ENCODE results near the gene OSBPL7.
"Not testable (repeated sequence)": the region's sequence is repeated elsewhere in the genome, so short reads cannot be mapped to it uniquely, and the experiment has no call there.

OSBPL7 gene

DNA sequence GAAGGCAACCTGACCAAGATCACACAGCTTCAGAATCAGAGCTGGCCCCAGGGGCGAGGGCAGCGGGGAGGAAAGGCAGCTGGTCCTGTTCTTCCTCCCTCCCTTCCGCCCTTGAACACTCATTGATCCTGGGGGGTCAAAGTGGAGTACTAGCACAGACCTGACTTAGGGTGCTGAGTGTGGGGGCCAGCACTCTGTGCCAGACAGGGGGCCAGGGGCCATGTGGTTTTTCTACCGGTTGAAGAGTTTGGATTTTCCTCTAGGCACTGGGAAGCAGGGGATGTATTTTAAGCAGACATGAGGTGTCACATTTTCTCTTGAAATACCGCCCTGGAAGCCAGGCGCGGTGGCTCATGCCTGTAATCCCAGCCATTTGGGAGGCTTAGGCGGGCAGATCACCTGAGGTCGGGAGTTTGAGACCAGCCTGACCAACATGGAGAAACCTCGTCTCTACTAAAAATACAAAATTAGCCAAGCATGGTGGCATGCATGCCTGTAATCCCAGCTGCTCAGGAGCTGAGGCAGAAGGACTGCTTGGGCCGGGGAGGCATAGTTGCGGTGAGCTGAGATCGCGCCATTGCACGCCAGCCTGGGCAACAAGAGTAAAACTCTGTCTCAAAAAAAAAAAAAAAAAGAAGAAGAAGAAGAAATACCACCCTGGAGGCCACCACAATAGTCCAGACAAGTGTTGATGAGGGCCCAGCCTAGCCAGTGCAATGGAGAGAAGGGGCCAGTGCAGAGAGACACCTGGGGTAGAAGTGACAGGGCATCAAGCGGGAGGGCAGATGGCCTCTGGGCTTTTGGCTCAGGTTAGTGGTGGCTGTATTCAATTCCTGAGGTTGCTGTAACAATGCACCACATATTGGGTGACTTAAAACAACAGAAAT is 15.3 kb downstream of the OSBPL7 start:
- DNase-seq (ENCODE audit: low spot score), result no peak

DNA sequence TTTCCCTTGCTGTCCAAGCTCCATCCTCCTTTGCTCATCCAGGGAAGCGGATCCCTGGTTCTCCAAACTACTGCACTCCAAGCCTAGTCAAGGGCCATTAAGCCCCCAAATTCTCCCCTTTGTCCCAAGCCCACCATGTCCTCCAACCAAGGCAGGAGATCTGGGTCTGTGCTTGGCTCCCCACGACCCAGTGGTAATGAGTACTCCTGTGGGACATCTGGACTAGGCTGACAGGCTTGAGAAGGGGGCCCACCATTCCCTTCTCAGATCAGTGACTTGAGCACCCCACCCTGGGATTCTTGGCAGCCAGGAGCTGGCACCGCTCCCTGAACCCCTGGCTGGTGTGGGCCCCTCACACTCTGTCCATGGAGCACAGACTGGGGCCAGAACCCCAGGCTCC is 17.1 kb downstream of the OSBPL7 start:
- DNase-seq (ENCODE audit: low spot score), result no peak

DNA sequence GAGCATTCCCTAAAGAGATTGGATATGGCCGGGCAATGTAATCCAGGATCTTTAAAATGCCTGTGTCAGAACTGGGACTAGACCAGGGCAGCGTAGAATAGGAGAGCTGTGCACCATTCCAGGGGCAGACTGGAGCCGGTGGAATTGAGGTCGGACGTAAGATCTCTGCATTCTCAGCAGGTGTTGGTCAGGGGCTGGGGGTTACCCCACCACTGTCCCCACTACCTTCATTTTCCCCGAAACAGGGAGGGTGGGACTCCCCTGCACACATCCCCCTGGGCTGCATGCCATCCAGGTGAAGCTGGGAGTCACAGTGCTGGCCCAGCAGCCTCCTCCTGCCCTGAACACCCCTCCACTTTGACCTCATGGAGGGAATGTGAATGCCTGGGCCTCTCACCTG is 17.8 kb downstream of the OSBPL7 start:
- DNase-seq (ENCODE audit: low spot score), result no peak

DNA sequence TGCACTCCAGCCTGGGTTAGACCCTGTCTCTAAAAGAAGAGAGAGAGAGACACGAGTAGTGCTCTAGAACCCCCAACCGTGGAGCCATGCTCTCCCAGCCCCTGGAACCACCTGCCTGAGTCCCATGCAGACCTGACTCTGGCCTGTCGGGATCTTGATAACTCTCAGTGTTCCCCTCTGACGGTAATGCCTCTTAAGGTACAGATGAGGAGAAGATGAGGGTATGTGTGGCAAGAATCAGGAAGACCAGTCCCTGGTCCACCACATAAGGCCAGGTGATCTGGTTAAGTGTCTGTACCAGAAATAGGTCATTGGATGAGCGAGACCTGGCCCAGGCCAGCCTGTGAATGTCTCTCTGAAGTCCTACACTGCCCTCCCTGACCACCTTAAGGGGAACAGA is 18.4 kb downstream of the OSBPL7 start:
- DNase-seq (ENCODE audit: low spot score), result no peak

DNA sequence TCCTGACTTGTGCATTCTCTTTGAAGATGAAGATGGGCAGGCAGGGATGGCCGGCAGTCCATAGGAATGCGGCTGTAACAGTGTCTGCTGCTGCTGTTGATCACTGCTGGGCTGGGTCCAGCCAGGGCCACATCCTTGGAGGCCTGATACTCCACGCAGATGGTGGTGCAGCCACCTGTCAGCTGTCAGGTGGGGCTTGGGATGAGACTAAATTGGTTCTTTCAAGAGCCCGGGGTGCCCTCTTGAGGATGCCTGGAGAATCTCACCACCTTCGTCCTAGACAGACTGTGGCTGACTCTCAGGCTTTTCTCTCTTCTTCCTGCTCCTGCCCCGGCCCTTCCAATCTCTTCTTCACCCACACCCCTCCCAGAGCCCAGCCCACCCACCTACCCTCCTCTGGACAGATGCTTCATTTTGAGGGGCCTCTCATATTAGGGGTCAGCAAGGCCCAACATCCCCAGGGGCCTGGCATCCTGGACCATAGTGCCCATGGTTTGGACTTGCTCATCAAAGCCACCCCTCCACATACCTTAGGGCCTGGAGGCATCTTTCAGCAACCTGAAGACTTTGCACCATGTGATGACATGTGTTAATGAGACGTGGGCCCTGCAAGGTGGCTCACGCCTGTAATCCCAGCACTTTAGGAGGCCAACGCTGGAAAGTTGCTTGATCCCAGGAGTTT is 19.1 kb downstream of the OSBPL7 start:
- DNase-seq (ENCODE audit: low spot score), result no peak

DNA sequence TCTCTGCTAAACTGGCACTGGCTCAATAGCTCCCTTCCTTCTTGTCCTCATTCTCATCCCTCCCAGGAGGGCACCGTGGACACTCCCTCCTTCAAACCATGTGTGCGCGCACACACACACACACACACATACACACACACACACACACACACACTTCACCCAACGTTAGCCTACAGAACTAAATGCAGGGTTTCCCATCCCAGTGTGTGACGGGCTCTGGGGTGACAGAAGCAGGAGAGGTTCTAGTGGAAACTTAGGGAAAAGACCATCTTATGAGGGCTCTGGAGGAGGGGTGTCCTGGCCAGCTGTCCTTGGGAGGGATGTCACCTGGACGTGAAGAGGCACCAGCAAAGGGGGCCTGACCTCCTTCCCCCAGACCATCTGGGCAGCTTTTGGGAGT is 19.7 kb downstream of the OSBPL7 start:
- DNase-seq (ENCODE audit: low spot score), result no peak

DNA sequence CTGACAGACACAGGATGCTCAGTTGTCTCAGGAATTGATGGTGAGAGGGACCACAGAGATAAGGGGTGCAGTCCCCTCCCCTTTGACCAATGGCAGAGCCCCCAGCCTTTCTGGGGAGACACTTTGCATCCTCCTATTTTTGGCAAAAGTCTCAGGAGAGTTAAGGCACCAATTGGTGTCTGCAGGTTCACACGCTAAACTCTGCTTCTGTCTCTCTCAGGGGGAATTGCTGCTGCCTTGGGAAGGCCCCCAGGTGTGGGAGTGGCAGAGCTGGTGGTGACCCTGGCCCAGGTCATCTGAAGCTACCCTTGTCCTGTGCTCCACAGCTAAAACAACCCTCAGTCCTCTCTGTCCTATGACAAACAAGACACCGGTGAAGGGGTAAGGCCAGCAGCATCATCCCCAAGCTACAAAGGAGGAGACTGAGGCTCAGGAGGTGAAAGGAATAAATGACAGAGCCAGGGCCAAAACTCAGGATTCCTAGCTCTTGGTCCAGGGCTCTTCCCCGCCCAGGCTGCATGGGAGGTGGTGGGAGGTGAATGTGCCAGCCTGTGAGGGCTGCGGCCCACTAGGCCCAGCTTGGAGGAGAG is 20.3 kb downstream of the OSBPL7 start:
- DNase-seq (ENCODE audit: low spot score), result no peak

DNA sequence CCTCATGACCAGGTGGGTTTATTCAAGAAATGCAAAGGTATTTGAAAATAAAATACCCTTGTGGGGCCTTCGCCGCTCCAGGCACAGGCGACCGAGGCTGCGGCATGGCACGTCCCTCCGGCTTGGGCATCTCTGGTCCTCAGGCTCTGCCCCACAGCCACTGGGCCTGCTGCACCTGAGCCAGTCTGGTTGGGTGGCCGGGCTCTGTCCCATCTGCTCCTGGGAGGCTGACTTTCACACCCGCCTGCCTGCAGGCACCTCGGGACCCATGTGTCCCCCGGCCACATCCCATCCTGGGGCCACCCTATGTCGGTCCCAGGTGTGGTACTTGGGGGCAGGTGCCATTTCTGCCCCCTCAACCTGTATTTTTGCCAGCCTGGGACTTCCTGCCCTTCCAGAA is 20.9 kb downstream of the OSBPL7 start:
- DNase-seq (ENCODE audit: low spot score), result no peak

DNA sequence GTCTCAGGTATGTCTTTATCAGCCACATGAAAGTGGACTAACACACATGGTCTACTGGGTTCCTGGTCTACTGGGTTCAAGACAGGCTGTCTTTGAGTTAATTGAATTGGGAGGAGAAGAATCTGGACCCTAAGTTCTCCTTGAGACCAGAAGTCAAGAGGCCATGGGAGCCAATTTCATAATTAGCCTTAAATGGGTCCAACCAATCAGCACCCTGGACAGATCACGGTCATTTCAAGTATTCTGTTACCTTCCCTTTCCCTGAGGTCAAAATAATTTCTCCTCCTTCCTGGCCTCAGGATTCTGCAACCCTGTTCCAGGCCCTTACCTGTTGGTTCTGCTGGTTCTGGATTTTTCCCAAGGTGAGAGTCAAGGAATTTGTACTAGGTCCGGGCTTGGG is 23.8 kb downstream of the OSBPL7 start:
- no peak for DNase-seq (ENCODE audit: low spot score)

DNA sequence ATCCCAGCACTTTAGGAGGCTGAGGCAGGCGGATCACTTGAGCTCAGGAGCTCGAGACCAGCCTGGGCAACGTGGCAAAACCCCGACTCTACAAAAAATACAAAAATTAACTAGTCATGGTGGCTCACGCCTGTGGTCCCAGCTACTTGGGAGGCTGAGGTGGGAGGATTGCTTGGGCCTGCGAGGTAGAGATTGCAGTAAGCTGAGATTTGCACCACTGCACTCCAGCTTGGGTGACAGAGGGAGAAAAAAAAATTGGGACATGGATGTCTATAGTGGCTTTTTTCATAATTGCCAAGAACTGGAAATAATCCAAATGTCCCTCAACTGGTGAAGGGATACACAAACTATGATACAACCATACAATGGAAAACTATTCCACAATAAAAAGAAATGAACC is 28.6 kb downstream of the OSBPL7 start:
- DNase-seq (ENCODE audit: low spot score), result no peak

DNA sequence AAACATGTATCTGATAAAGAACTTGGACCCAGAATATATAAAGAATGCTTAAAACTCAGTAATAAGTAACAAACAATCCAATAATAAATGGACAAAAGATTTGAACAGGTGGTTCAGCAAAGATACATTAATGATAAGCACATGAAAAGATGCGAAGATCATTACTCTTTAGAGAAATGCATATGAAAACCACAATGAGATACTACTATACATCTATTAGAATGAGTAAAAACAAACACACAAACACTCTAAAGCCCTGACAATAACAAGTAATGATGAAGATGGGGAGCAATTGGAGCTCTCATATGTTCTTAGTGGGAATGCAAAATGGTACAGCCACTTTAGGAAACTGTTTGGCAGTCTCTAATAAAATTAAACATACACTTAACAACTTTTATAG is 29.1 kb downstream of the OSBPL7 start:
- no peak for DNase-seq (ENCODE audit: low spot score)

DNA sequence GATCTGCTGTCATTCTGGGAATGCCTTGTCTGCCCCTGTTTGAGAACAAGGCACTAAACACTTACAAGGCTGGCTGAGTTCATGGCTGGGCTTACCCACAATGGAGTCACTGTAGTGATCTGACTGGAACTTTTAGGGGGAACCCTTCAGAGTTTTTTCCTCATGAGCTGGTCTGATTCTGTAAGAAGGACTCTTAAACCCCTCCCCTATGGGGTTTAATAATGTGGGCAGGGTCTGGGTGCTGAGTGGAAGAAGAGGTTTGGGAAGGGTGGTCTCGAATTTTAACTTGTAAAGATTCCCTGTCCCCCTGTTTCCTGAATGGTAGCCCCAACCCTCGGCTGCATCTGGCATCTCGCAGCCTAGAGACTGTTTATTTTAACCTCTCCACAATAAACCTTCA is 30.6 kb downstream of the OSBPL7 start:
- DNase-seq (ENCODE audit: low spot score), result no peak

DNA sequence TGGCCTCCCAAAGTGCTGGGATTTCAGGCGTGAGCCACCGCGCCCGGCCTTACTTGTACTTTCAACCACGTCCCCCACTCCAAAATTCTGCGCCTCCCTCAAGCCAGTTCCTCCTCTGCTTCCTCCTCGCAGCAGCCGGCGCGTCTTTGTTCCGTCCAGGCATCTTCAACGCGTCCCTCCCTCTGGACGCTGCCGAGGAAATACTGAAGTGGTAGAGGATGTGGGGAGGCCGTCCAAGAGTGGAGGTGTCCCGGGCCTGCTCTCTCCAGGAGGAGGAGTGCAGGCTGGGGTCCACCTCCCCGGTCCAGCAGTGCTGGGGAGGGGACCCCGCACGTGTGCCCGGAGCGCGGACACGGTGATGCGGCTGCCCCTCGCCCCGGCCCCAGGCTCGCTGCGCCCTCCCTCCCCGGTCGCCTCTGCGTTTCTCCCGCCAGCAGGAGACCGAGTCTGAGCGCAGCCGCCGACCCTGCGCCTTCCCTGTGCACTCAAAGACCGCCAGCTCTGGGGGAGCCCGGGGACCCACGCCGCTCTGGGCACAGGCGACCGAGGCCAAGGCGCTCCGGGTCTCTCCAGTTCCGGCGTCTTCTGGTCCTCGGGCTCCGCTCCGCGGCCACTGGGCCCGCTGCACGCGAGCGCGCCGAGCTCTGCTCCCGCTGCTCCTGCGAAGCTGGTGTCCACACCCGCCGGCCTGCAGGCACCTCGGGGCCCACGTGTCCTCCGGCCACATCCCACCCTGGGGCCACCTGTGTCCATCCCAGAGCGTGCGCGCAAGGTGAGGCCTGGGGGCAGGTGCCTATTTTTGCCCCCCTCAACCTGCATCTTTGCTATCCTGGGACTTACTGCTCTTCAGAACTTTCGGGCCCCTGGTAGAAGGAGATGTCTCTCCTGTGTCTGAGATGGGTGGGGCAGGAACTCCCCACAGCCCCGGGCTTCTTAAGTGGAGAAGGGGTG is 31.7 kb downstream of the OSBPL7 start:
- peak; percentile 23 for DNase-seq (ENCODE audit: low spot score)

DNA sequence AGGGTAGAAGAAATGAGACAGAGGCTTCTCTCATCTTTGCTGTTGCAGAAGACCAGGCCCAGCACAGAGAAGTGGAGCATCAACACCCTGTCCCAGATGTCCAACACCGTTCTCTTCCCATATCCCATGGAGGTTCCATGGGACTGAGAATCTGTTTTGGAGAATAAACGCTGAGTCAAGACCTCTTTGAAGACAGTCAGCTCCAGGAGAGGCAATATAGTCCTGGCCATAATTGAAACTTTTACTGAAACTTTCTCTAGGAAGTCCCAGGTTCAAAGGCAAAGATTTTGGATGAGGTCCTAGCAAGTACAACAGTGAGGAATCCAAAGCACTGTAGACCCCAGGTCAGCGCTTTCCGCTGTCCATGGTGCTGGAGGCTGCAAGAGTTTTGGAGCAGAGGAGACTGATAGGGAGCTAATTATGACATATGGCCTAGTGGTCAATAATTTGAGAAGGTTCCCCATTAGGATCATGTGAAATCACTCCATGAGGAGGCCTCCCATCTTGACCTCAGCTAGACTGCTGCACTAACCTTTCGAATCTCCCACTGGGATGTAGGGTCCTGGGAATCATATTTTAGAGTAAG is 36.0 kb downstream of the OSBPL7 start:
- no peak for DNase-seq (ENCODE audit: low spot score)

DNA sequence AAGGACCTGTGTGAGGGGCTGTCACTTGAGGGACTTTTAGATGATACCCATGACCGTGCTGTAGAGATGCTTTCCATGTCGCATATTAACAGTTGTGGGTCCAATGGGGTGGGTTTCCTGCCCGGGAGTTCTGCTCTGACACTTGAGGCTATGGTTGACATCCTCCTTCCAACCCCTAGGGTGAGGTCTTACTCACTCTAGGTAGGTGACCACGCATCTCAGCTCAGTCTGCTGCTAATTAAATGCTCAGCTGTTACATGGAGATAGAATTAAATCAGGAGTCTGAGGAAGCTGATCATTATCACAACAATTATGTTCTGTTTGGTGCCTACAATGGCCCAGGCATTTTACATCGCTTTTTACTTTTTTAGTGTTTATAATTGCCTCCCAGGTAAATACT is 40.2 kb downstream of the OSBPL7 start:
- no peak for DNase-seq (ENCODE audit: low spot score)

DNA sequence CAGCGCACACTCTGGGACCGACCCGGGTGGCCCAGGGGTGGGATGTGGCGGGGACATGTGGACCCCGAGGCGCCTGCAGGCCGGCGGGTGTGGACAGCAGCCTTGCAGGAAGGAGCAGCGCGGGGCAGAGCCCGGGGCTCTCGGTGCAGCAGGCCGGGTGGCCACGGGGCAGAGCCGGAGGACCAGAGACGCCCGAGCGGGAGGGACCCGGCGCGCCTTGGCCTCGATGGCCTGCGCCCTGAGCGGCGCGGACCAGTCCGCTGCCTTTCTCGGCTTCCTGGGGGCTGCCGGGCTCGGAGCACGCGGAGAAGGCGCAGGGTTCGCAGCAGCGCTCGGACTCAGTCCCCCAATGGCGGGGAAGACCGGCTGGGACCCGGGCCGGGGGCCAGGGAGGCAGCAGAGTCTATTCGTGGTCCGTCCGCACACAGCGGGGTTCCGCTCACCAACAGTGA is 43.4 kb downstream of the OSBPL7 start:
- DNase-seq (ENCODE audit: low spot score), result no peak

DNA sequence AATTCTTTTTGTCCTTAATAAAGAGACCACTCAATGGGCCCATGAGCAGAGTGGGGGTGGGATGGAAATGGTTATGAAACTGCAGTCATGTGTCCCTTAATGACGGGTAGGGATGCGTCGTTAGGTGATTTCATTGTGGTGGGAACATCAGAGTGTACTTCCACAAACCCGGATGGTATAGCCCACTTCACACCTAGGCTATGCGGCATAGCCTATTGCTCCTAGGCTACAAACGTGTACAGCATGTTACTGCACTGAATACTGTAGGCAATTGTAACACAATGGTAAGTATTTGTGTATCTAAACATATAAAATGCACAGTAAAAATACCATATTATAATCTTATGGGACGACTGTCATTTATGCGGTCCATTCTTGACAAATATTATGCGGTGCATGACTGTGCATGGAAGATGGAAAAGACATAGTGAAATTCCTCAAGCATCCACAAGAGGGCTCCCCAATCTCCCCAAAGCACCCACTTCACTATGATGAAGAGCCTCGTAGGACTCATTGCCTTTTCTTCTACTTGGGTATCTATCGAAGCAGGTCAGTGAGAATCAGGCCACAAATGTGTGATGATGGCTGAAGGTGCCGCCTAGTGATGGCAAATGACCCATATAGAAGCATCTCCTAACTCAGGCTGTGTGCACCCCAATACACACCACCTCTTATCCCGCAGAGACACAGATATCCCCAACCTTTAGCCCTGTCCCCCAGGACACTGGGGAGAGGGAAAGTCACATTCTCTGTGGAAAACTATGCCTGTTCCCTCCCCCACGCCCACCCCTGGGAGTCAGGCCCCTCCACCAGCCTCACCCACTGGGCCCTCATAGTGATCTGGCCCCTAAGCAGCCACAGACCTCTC is 45.0 kb downstream of the OSBPL7 start:
- DNase-seq (ENCODE audit: low spot score), result peak; percentile 15

DNA sequence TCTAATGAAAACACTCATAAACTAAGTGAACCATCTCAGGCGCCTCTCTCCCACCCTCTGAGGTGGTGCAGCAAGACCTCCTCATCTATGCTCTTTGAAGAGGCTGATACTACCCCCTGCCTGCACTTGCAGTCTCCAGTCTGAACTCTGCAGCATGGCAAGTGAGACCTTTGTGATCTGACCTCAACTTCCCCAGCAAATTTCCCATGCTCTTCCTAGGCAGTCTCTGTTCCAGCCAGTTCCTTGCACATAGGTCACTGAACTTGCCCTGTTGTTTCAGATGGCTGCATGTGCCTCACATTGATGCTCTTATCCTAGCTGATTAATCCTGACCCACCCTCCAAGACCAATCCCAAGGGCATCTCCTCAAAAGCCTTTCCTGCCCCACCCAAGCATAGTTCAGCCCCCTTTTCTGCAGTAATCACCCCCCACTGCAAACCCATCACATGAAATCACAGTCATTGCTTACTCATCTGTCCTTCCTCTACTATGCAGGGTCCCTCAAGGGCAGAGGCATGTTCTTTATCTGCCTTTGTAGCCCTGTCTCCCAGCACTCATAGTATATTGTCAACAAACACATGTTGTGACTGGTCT is 46.5 kb downstream of the OSBPL7 start:
- DNase-seq (ENCODE audit: low spot score), result no peak

DNA sequence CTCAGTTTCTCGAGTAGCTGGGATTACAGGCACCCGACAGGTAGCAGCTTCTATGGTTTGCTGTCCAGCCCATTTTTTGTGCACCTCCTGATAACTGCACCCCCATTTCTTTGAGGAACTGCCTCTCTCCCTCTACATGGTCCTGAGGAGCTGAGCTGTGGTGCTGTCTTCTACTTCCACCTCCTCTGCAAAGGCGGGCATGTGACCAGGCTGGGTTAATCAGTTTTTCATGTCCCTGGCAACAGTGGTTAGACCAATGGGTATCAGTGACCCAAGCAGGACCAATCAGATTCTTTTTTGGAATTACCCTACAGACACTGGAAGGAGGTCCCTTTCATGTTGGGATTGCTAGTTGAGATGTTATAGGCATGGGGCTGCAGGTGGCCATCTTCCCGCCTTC is 47.3 kb downstream of the OSBPL7 start:
- no peak for DNase-seq (ENCODE audit: low spot score)

DNA sequence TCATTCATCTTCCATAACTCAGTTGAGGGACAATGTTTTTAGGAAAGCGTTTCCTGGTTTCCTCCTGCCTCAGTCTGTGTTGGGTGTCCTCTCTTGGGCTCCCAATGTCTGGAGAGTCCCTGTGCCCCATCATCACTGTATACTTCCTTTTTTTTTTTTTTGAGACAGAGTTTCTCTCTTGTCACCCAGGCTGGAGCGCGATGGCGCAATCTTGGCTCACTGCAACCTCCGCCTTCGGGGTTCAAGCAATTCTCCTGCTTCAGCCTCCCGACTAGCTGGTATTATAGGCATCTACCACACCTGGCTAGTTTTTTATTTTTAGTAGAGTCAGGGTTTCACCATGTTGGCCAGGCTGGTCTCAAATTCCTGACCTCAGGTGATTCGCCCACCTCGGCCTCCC is 47.9 kb downstream of the OSBPL7 start:
- DNase-seq (ENCODE audit: low spot score), result not testable (repeated sequence)

All from globus pallidus (tissue), 1 donor.